Neuronal stem cell (in vitro differentiated cells): ENCODE data around the gene WHRN.

Experiments used
- DNase-seq: peaks from one replicate; pipeline ENCODE4 v3.0.0-alpha.2; 2013; ENCODE audit warnings: low spot score
- H2AFZ ChIP-seq: one replicate; pipeline ENCODE4 v1.6.1; 2013; ENCODE audit warnings: mild to moderate bottlenecking, low read length, inconsistent platforms
- H2AK5ac ChIP-seq: 2 replicates; pipeline ENCODE4 v1.6.1; 2013; ENCODE audit warnings: low read depth, mild to moderate bottlenecking, inconsistent platforms, low read length, moderate library complexity, mixed read lengths
- H2BK120ac ChIP-seq: 2 replicates; pipeline ENCODE4 v1.6.1; 2013; ENCODE audit warnings: low read depth, mild to moderate bottlenecking, inconsistent platforms, low read length, moderate library complexity, mixed read lengths
- H2BK12ac ChIP-seq: one replicate; pipeline ENCODE4 v1.6.1; 2013; ENCODE audit warnings: low read length, inconsistent platforms
- H2BK15ac ChIP-seq: 2 replicates; pipeline ENCODE4 v1.6.1; 2013; ENCODE audit warnings: mild to moderate bottlenecking, low read length, inconsistent platforms, mixed read lengths
- H2BK5ac ChIP-seq: one replicate; pipeline ENCODE4 v1.6.1; 2013; ENCODE audit warnings: inconsistent platforms, mild to moderate bottlenecking, low read length, moderate library complexity
- H3K14ac ChIP-seq: one replicate; pipeline ENCODE4 v1.6.1; 2013; ENCODE audit warnings: low read length, inconsistent platforms
- H3K18ac ChIP-seq: 2 replicates; pipeline ENCODE4 v1.6.1; 2013; ENCODE audit warnings: low read length, inconsistent platforms
- H3K23ac ChIP-seq: 2 replicates; pipeline ENCODE4 v1.6.1; 2013; ENCODE audit warnings: low read depth, mild to moderate bottlenecking, mixed read lengths, low read length, inconsistent platforms; ENCODE audit not compliant: poor library complexity
- H3K27ac ChIP-seq: replicated peaks from 3 replicates; pipeline ENCODE4 v1.5.1; 2013; ENCODE audit warnings: low read length, inconsistent platforms
- H3K27me3 ChIP-seq, 3 experiments: 2 replicates each; pipeline ENCODE4 v1.6.1; 2013; ENCODE audit warnings: low read length in 3 of 3, mild to moderate bottlenecking in 2 of 3, inconsistent platforms in 1 of 3, low read depth in 1 of 3, mixed read lengths in 1 of 3, moderate library complexity in 1 of 3; ENCODE audit not compliant: control insufficient read depth in 3 of 3, insufficient read depth in 3 of 3
- H3K36me3 ChIP-seq, 2 donors: replicated peaks in 1 of 2; 2 replicates each; pipeline ENCODE4 v1.6.1; 2013; ENCODE audit warnings: low read length in 2 of 2; ENCODE audit not compliant: control insufficient read depth in 2 of 2, insufficient read depth in 2 of 2
- H3K4ac ChIP-seq: 2 replicates; pipeline ENCODE4 v1.6.1; 2013; ENCODE audit warnings: inconsistent platforms, mild to moderate bottlenecking, low read length, moderate library complexity
- H3K4me1 ChIP-seq, 2 donors: 1 replicate in 1 of 2; 2 replicates in 1 of 2; pipeline ENCODE4 v1.6.1; 2013; ENCODE audit warnings: low read length in 2 of 2, low read depth in 1 of 2; ENCODE audit not compliant: control insufficient read depth in 2 of 2, insufficient read depth in 1 of 2
- H3K4me2 ChIP-seq: one replicate; pipeline ENCODE4 v1.6.1; 2013; ENCODE audit warnings: mild to moderate bottlenecking, low read length, inconsistent platforms; ENCODE audit not compliant: insufficient read depth, poor library complexity, severe bottlenecking
- H3K4me3 ChIP-seq, 2 donors: 2 replicates each; pipeline ENCODE4 v1.5.1; 2013; ENCODE audit warnings: low read length in 2 of 2, mild to moderate bottlenecking in 2 of 2, inconsistent platforms in 1 of 2, moderate library complexity in 1 of 2
- H3K79me1 ChIP-seq: one replicate; pipeline ENCODE4 v1.6.1; 2013; ENCODE audit warnings: low read depth, mild to moderate bottlenecking, inconsistent platforms, low read length, moderate library complexity
- H3K9ac ChIP-seq: one replicate; pipeline ENCODE4 v1.6.1; 2013; ENCODE audit warnings: mild to moderate bottlenecking, low read depth, low read length, inconsistent platforms; ENCODE audit not compliant: poor library complexity
- H3K9me3 ChIP-seq, 2 donors: replicated peaks in 1 of 2; 2 replicates each; pipeline versions ENCODE3 to v1.6.1; 2013; ENCODE audit warnings: low read length in 2 of 2, mild to moderate bottlenecking in 2 of 2, inconsistent platforms in 1 of 2, low read depth in 1 of 2, mixed read lengths in 1 of 2, moderate library complexity in 1 of 2; ENCODE audit not compliant: control insufficient read depth in 2 of 2, insufficient read depth in 1 of 2
- H4K8ac ChIP-seq: one replicate; pipeline ENCODE4 v1.6.1; 2013; ENCODE audit warnings: low read depth, mild to moderate bottlenecking, inconsistent platforms, low read length, moderate library complexity
- H4K91ac ChIP-seq: one replicate; pipeline ENCODE4 v1.6.1; 2013; ENCODE audit warnings: low read length, low read depth, mild to moderate bottlenecking, inconsistent platforms; ENCODE audit not compliant: poor library complexity
- WGBS, 2 donors: extraction: QIAGEN DNeasy Blood & Tissue Kit; methylation state at CpG; one replicate each; pipeline ENCODE4 v1.1.7; 2013; ENCODE audit warnings: missing lambda C conversion rate in 2 of 2, mixed read lengths in 1 of 2; ENCODE audit not compliant: insufficient read length in 2 of 2, insufficient replicate concordance in 1 of 2; ENCODE audit errors: extremely low coverage in 2 of 2; 5-methylcytosine and 5-hydroxymethylcytosine counted together

The WHRN gene

GRCh38 chr9:114366334-114367128, 138.7 kb downstream of the WHRN start:
- H2AFZ ChIP-seq = no peak overlapping the region
- no peak overlapping the region for H3K18ac ChIP-seq
- H3K27me3 ChIP-seq = no peaks in the 10 kb centered on the region
- no peak overlapping the region for H2BK120ac ChIP-seq
- H4K8ac ChIP-seq = no peak overlapping the region
- no peak overlapping the region for H3K4me3 ChIP-seq
- H2BK5ac ChIP-seq = no peak overlapping the region
- H3K14ac ChIP-seq = no peak overlapping the region
- H3K27ac ChIP-seq = no peak overlapping the region
- no peak overlapping the region for H2BK15ac ChIP-seq
- no peak overlapping the region for H3K23ac ChIP-seq
- no peak overlapping the region for H2BK12ac ChIP-seq
- no peak overlapping the region for H4K91ac ChIP-seq
- no peak overlapping the region for H3K4me2 ChIP-seq
- H2AK5ac ChIP-seq = no peak overlapping the region
- H3K79me1 ChIP-seq = no peaks in the 10 kb centered on the region
- no peak for DNase-seq
- no CpG with 5 or more reads among the region's 10 CpGs for WGBS, 2 donors
- H3K9me3 ChIP-seq = no peaks in the 10 kb centered on the region
- H3K36me3 ChIP-seq = peaks cover 11 to 43% of the 10 kb centered on the region in 2 donors
- peaks cover 13 to 15% of the 10 kb centered on the region in 2 donors for H3K4me1 ChIP-seq
- H3K9ac ChIP-seq = no peak overlapping the region
- H3K4ac ChIP-seq = no peak overlapping the region

GRCh38 chr9:114365194-114365593, 140.1 kb downstream of the WHRN start:
- Histone ChIP-seq H3K4ac (no peak overlapping the region), H2AK5ac (no peak overlapping the region), H4K8ac (no peak overlapping the region), H2BK120ac (no peak overlapping the region), H4K91ac (no peak overlapping the region), H2AFZ (no peak overlapping the region), H2BK15ac (no peak overlapping the region), H3K36me3 (peaks cover 16 to 56% of the 10 kb centered on the region in 2 donors), H2BK5ac (no peak overlapping the region), H3K79me1 (no peaks in the 10 kb centered on the region), H2BK12ac (no peak overlapping the region), H3K4me2 (no peak overlapping the region), H3K23ac (no peak overlapping the region), H3K4me1 (peaks cover 1 to 5% of the 10 kb centered on the region in 2 donors), H3K14ac (no peak overlapping the region), H3K27ac (no peak overlapping the region), H3K9me3 (no peaks in the 10 kb centered on the region), H3K4me3 (no peak overlapping the region), H3K9ac (no peak overlapping the region), H3K27me3 (no peaks in the 10 kb centered on the region), H3K18ac (no peak overlapping the region)
- WGBS, 2 donors = no CpG with 5 or more reads among the region's 2 CpGs
- no peak for DNase-seq

GRCh38 chr9:114364134-114365041, 140.9 kb downstream of the WHRN start:
- Histone ChIP-seq H3K27ac (no peak overlapping the region), H2BK15ac (no peak overlapping the region), H2AFZ (no peak overlapping the region), H2AK5ac (no peak overlapping the region), H3K18ac (no peak overlapping the region), H3K79me1 (no peaks in the 10 kb centered on the region), H4K8ac (no peak overlapping the region), H2BK120ac (no peak overlapping the region), H3K4ac (no peak overlapping the region), H2BK5ac (no peak overlapping the region), H4K91ac (no peak overlapping the region), H3K27me3 (no peaks in the 10 kb centered on the region), H3K9me3 (no peaks in the 10 kb centered on the region), H3K14ac (no peak overlapping the region), H3K4me2 (no peak overlapping the region), H3K4me3 (no peak overlapping the region), H3K36me3 (peaks cover 22 to 64% of the 10 kb centered on the region in 2 donors), H3K23ac (no peak overlapping the region), H3K9ac (no peak overlapping the region), H3K4me1 (no peaks in the 10 kb centered on the region), H2BK12ac (no peak overlapping the region)
- no peak for DNase-seq
- no CpG with 5 or more reads among the region's 6 CpGs for WGBS, 2 donors

GRCh38 chr9:114363424-114363823, 141.8 kb downstream of the WHRN start:
- Histone ChIP-seq H2AK5ac (no peak overlapping the region), H4K91ac (no peak overlapping the region), H2BK15ac (no peak overlapping the region), H3K36me3 (peaks cover 25 to 65% of the 10 kb centered on the region in 2 donors), H4K8ac (no peak overlapping the region), H3K18ac (no peak overlapping the region), H3K14ac (no peak overlapping the region), H3K27me3 (no peaks in the 10 kb centered on the region), H3K27ac (no peak overlapping the region), H2AFZ (no peak overlapping the region), H3K9ac (no peak overlapping the region), H2BK5ac (no peak overlapping the region), H3K79me1 (no peaks in the 10 kb centered on the region), H3K4ac (no peak overlapping the region), H3K4me1 (no peaks in the 10 kb centered on the region), H3K9me3 (no peaks in the 10 kb centered on the region), H3K23ac (no peak overlapping the region), H3K4me3 (no peak overlapping the region), H3K4me2 (no peak overlapping the region), H2BK12ac (no peak overlapping the region), H2BK120ac (no peak overlapping the region)
- no peak for DNase-seq
- WGBS, 2 donors = no CpG with 5 or more reads among the region's 2 CpGs
